Activated T-cell treated with anti-CD3 and anti-CD28 coated beads, Interleukin-2, amount 50 U/mL, for 48 hours (primary cell): ENCODE data around the gene KIAA1191.
"Not testable (repeated sequence)": the region's sequence is repeated elsewhere in the genome, so short reads cannot be mapped to it uniquely, and the experiment has no call there.

ENCODE experiments used
- DNase-seq, 2 experiments: peaks; one replicate each; pipeline ENCODE4 v3.0.0-alpha.2; 2020

Gene KIAA1191

GRCh38 chr5:176305356-176305755, 56.2 kb downstream of the KIAA1191 start:
- DNase-seq = not testable (repeated sequence)
